PFSK-1 (cell line): Measurements from ENCODE around the gene MISP.

Experiments
- FOXP2 ChIP-seq: optimal IDR thresholded peaks from 2 replicates; pipeline ENCODE3; 2011; ENCODE audit warnings: borderline replicate concordance, control low read depth, inconsistent platforms; ENCODE audit not compliant: insufficient read depth; ENCODE audit errors: extremely low read length, extremely low read depth
- POLR2AphosphoS5 ChIP-seq: IDR thresholded peaks from 2 replicates; pipeline ENCODE4 v1.6.1; 2012; ENCODE audit warnings: low read depth, mild to moderate bottlenecking, control low read depth, low read length, moderate library complexity
- REST ChIP-seq, 2 experiments: IDR thresholded peaks; 2 replicates each; pipeline versions ENCODE4 v1.6.1 to v1.8.0; 2011 to 2012; ENCODE audit warnings: low read depth in 2 of 2, low read length in 2 of 2, control low read depth in 1 of 2, inconsistent platforms in 1 of 2, mild to moderate bottlenecking in 1 of 2, moderate library complexity in 1 of 2; ENCODE audit not compliant: insufficient read depth in 1 of 2
- SIN3A ChIP-seq: IDR thresholded peaks from 2 replicates; pipeline ENCODE4 v1.6.1; 2012; ENCODE audit warnings: mild to moderate bottlenecking, low read length, moderate library complexity, borderline replicate concordance; ENCODE audit not compliant: insufficient read depth
- TAF1 ChIP-seq: IDR thresholded peaks from 2 replicates; pipeline ENCODE4 v1.6.1; 2012; ENCODE audit warnings: low read length, control low read depth, borderline replicate concordance; ENCODE audit not compliant: insufficient read depth

DNA sequence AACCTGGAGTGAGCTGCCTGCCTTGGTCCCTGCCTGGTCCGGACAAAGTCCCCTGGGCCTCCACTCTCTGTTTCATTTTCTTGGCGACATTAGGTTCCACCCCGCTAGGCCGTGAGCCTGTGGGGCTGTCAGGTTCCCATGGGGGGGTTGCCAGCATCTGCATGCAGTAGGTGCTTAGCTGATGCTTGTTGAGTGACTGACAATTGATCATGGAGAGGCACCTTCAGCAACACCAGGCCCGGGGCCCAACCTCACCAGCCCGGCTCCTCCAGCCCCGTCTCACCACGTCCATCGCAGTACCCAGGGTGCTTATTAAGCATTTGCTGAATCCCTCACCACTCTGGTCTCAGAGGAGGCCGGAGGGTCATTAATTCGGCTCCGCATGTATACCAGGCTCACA lies 13.4 kb downstream of the MISP start:
- TF ChIP-seq SIN3A (no peak), TAF1 (no peak), REST (IDR thresholded peaks at IDR 0.05; ENCODE audit: insufficient read depth in 1 of 2, low read depth in 2 of 2, low read length in 2 of 2) (no peak), POLR2AphosphoS5 (no peak), FOXP2 (no peak)
